Trophoblast cell (in vitro differentiated cells and primary cell): ENCODE results near the gene MCTP2.

Experiments
- DNase-seq, 2 donors: peaks; one replicate each; pipeline ENCODE4 v3.0.0-alpha.2; 2016
- H2AFZ ChIP-seq: 2 replicates; pipeline ENCODE4 v1.6.1; 2013; ENCODE audit warnings: low read length, moderate library complexity, mild to moderate bottlenecking; ENCODE audit not compliant: insufficient read depth, poor library complexity
- H2AK5ac ChIP-seq: 2 replicates; pipeline ENCODE4 v1.6.1; 2013; ENCODE audit warnings: mild to moderate bottlenecking, low read length
- H2BK120ac ChIP-seq: 2 replicates; pipeline ENCODE4 v1.6.1; 2013; ENCODE audit warnings: low read length, mild to moderate bottlenecking, moderate library complexity; ENCODE audit not compliant: insufficient read depth, poor library complexity
- H2BK12ac ChIP-seq: 2 replicates; pipeline ENCODE4 v1.6.1; 2013; ENCODE audit warnings: mild to moderate bottlenecking, low read length, moderate library complexity
- H2BK5ac ChIP-seq: 2 replicates; pipeline ENCODE4 v1.6.1; 2013; ENCODE audit warnings: low read length, low read depth, moderate library complexity, mild to moderate bottlenecking; ENCODE audit not compliant: poor library complexity
- H3K14ac ChIP-seq: 2 replicates; pipeline ENCODE4 v1.6.1; 2013; ENCODE audit warnings: mild to moderate bottlenecking, low read length
- H3K18ac ChIP-seq: 2 replicates; pipeline ENCODE4 v1.6.1; 2013; ENCODE audit warnings: mild to moderate bottlenecking, low read length
- H3K23ac ChIP-seq: 2 replicates; pipeline ENCODE4 v1.6.1; 2013; ENCODE audit warnings: low read length
- H3K27ac ChIP-seq: 2 replicates; pipeline ENCODE4 v1.5.1; 2013; ENCODE audit warnings: low read depth, mild to moderate bottlenecking, inconsistent platforms, low read length, moderate library complexity
- H3K27me3 ChIP-seq: 2 replicates; pipeline ENCODE4 v1.6.1; 2013; ENCODE audit warnings: inconsistent platforms, mild to moderate bottlenecking, low read length, moderate library complexity; ENCODE audit not compliant: insufficient read depth
- H3K36me3 ChIP-seq, 2 experiments: 1 replicate in 1 of 2; 2 replicates in 1 of 2; pipeline ENCODE4 v1.6.1; 2013; ENCODE audit warnings: low read length in 2 of 2, mild to moderate bottlenecking in 2 of 2, moderate library complexity in 1 of 2; ENCODE audit not compliant: insufficient read depth in 2 of 2, control insufficient read depth in 1 of 2
- H3K4ac ChIP-seq: 2 replicates; pipeline ENCODE4 v1.6.1; 2013; ENCODE audit warnings: low read depth, mild to moderate bottlenecking, low read length, moderate library complexity
- H3K4me1 ChIP-seq, 2 experiments: 1 replicate in 1 of 2; 2 replicates in 1 of 2; pipeline ENCODE4 v1.6.1; 2013; ENCODE audit warnings: low read length in 2 of 2, mild to moderate bottlenecking in 2 of 2, moderate library complexity in 1 of 2; ENCODE audit not compliant: insufficient read depth in 2 of 2, control insufficient read depth in 1 of 2
- H3K4me2 ChIP-seq: 2 replicates; pipeline ENCODE4 v1.6.1; 2013; ENCODE audit warnings: inconsistent platforms, mild to moderate bottlenecking, low read length, moderate library complexity
- H3K4me3 ChIP-seq: 2 replicates; pipeline ENCODE4 v1.5.1; 2013; ENCODE audit warnings: mild to moderate bottlenecking, low read depth, low read length, inconsistent platforms
- H3K79me1 ChIP-seq: one replicate; pipeline ENCODE4 v1.6.1; 2013; ENCODE audit warnings: low read length
- H3K79me2 ChIP-seq: 2 replicates; pipeline ENCODE4 v1.6.1; 2013; ENCODE audit warnings: low read length, mild to moderate bottlenecking; ENCODE audit not compliant: control insufficient read depth, insufficient read depth, poor library complexity
- H3K9ac ChIP-seq: 2 replicates; pipeline ENCODE4 v1.6.1; 2013; ENCODE audit warnings: mild to moderate bottlenecking, low read length
- H3K9me3 ChIP-seq: 2 replicates; pipeline ENCODE4 v1.6.1; 2013; ENCODE audit warnings: low read depth, mild to moderate bottlenecking, control low read depth, inconsistent platforms, low read length; ENCODE audit not compliant: insufficient read depth
- H4K12ac ChIP-seq: 2 replicates; pipeline ENCODE4 v1.6.1; 2013; ENCODE audit warnings: low read depth, mild to moderate bottlenecking, low read length, moderate library complexity
- H4K8ac ChIP-seq: 2 replicates; pipeline ENCODE4 v1.6.1; 2013; ENCODE audit warnings: low read depth, mild to moderate bottlenecking, low read length, moderate library complexity
- H4K91ac ChIP-seq: one replicate; pipeline ENCODE4 v1.6.1; 2013; ENCODE audit warnings: low read depth, mild to moderate bottlenecking, low read length, moderate library complexity
- WGBS: extraction: QIAGEN DNeasy Blood & Tissue Kit; methylation state at CpG from one replicate; pipeline ENCODE4 v1.1.7; 2013; ENCODE audit warnings: missing lambda C conversion rate; ENCODE audit not compliant: insufficient read length, insufficient coverage; ENCODE audit errors: extremely low coverage; 5-methylcytosine and 5-hydroxymethylcytosine counted together

Gene MCTP2

DNA sequence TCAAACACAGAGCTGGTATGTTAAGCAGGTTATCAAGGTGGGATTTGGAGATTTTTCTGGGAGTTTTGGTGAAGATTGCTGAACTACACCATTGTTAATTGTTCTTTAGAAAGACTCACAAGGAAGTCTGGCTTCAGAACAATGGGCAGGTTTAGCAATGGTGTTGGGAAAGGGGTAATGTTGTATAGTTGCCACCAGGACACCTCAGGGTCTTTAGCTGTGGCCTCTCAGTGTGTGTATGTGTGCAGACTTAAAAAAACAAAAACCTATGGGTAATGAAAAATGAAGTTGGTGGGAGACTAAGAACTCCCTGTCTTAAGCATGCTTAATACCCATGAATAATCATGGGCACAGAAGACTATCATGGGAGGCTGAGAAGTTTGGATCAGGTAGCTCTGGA, 91.7 kb downstream of the MCTP2 start:
- Histone ChIP-seq H2AFZ (no peak overlapping the region), H2BK5ac (no peak overlapping the region), H3K27me3 (no peaks in the 10 kb centered on the region), H2AK5ac (no peak overlapping the region), H2BK120ac (no peak overlapping the region), H3K27ac (no peak overlapping the region), H3K23ac (no peak overlapping the region), H3K4me1 (no peaks in the 10 kb centered on the region), H3K9ac (no peak overlapping the region), H4K8ac (no peak overlapping the region), H3K18ac (no peak overlapping the region), H3K9me3 (no peaks in the 10 kb centered on the region), H3K36me3 (no peaks in the 10 kb centered on the region), H3K79me2 (no peaks in the 10 kb centered on the region), H3K4me3 (no peak overlapping the region), H4K12ac (no peak overlapping the region), H3K14ac (no peak overlapping the region), H2BK12ac (no peak overlapping the region), H3K79me1 (no peaks in the 10 kb centered on the region), H4K91ac (no peak overlapping the region), H3K4ac (no peak overlapping the region), H3K4me2 (no peak overlapping the region)
- DNase-seq = no peak

GRCh38 chr15:94324117-94324826, 92.9 kb downstream of the MCTP2 start:
- Histone ChIP-seq H3K27ac (no peak overlapping the region), H3K4me2 (no peak overlapping the region), H4K8ac (no peak overlapping the region), H3K79me1 (no peaks in the 10 kb centered on the region), H3K4me3 (no peak overlapping the region), H3K4me1 (no peaks in the 10 kb centered on the region), H2BK120ac (no peak overlapping the region), H3K23ac (no peak overlapping the region), H3K14ac (no peak overlapping the region), H3K9ac (no peak overlapping the region), H3K4ac (no peak overlapping the region), H2BK12ac (no peak overlapping the region), H2AK5ac (no peak overlapping the region), H3K27me3 (no peaks in the 10 kb centered on the region), H2AFZ (peak overlapping the region; percentile 5), H3K36me3 (no peaks in the 10 kb centered on the region), H2BK5ac (no peak overlapping the region), H4K12ac (no peak overlapping the region), H4K91ac (no peak overlapping the region), H3K79me2 (no peaks in the 10 kb centered on the region), H3K9me3 (no peaks in the 10 kb centered on the region), H3K18ac (no peak overlapping the region)
- DNase-seq = peak; percentile 39 to 78
- whole genome bisulfite sequencing = no CpG with 5 or more reads among the region's 17 CpGs

DNA sequence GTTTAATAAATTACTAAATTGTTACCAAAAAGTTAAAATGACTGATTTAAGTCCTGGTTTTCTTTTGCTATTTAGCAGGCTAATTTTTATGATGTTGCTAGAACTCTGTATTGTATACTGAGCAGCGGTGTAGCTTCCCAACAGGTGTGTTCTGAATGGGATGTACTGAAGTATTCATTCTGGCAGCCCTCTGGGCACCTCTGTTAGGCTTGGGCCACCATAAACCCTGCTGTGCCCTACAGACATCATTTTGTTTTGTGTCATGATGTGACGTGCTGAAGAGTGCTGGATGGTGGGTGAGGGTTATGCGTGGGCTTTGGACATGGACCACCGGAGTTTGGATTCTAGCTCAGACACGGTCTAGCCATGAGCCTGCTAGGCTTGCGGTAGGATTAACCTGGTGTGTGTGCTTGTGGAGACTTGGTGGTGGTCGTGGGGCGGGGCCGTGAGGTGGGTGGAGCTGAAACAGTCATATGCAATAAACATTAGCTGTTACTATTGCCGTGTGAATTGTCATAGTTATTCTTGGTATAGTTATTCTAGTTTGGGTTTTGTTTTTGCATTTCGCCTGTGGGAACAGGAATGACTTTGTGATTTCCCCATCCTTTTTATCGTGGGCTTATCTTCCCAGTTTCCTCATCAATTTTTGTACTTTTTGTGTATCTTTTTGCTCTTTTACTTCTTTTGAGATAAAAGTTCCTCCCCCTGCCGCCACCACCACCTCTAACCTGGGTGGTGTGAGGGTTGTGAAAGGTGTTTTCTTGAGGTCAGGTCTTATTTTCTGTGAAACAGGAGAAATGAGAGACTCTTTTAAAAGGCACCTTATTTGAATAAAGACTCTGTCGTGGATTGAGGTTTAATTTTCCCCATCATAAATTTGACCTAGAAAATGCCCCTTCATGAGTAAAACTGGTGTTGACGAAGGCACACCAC, 93.7 kb downstream of the MCTP2 start:
- Histone ChIP-seq H2AFZ (no peak overlapping the region), H2AK5ac (no peak overlapping the region), H3K4ac (no peak overlapping the region), H2BK120ac (no peak overlapping the region), H3K23ac (no peak overlapping the region), H3K4me1 (no peaks in the 10 kb centered on the region), H3K27me3 (no peaks in the 10 kb centered on the region), H3K14ac (no peak overlapping the region), H4K8ac (no peak overlapping the region), H3K4me2 (no peak overlapping the region), H4K12ac (no peak overlapping the region), H3K9me3 (no peaks in the 10 kb centered on the region), H4K91ac (no peak overlapping the region), H3K4me3 (peak overlapping the region; percentile 6), H3K27ac (no peak overlapping the region), H2BK12ac (no peak overlapping the region), H3K36me3 (no peaks in the 10 kb centered on the region), H3K9ac (no peak overlapping the region), H2BK5ac (no peak overlapping the region), H3K79me1 (no peaks in the 10 kb centered on the region), H3K79me2 (no peaks in the 10 kb centered on the region), H3K18ac (no peak overlapping the region)
- no CpG with 5 or more reads among the region's 15 CpGs for WGBS
- no peak for DNase-seq

DNA sequence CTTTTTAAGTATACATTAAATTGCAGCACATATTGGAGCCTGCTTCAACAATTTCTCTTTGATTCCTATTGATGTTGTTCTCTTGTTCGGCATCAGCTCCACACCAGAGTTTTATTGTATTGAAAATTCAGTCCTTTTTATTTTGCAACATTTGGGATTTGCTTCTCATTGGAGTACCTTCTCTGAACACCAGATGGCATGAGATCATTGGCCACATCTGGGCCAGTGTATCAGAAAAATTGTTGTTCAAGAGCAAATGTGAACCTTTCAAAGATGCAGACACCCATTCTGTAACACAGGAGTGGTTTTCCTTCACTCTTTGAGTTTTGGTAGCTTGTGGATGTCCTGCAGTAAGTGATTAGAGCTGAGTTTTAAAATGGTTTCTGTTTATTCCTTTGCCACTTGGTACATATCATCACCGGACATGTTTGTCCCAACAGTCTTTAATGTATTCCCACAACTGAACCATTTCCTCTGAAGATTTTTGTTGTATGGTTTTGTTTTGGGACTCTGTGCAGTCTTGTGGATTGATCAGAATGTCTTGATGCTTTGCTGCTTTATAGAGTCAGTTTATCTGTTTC, 96.1 kb downstream of the MCTP2 start:
- H2AFZ ChIP-seq = no peak overlapping the region
- no peak overlapping the region for H3K14ac ChIP-seq
- DNase-seq = peak in 1 of 2 donors; percentile 64
- H3K27ac ChIP-seq = no peak overlapping the region
- no peak overlapping the region for H2BK12ac ChIP-seq
- H3K79me1 ChIP-seq = no peaks in the 10 kb centered on the region
- no peaks in the 10 kb centered on the region for H3K36me3 ChIP-seq
- H3K4ac ChIP-seq = no peak overlapping the region
- H4K12ac ChIP-seq = no peak overlapping the region
- H3K79me2 ChIP-seq = no peaks in the 10 kb centered on the region
- H3K4me2 ChIP-seq = no peak overlapping the region
- H3K9me3 ChIP-seq = no peaks in the 10 kb centered on the region
- H3K9ac ChIP-seq = no peak overlapping the region
- no peak overlapping the region for H3K4me3 ChIP-seq
- no CpG with 5 or more reads among the region's 2 CpGs for WGBS
- no peak overlapping the region for H2BK120ac ChIP-seq
- H4K91ac ChIP-seq = no peak overlapping the region
- H3K18ac ChIP-seq = no peak overlapping the region
- H3K23ac ChIP-seq = no peak overlapping the region
- H2BK5ac ChIP-seq = no peak overlapping the region
- H3K4me1 ChIP-seq = no peaks in the 10 kb centered on the region
- no peaks in the 10 kb centered on the region for H3K27me3 ChIP-seq
- H4K8ac ChIP-seq = no peak overlapping the region
- H2AK5ac ChIP-seq = no peak overlapping the region
